GM13977 (cell line): ENCODE results near the gene CDKN1C.

Experiments used
- DNase-seq: peaks from one replicate; pipeline ENCODE4 v3.0.0; 2012; ENCODE audit warnings: low spot score
- CTCF ChIP-seq: IDR thresholded peaks from 2 replicates; pipeline ENCODE4 v1.5.1; 2012; ENCODE audit warnings: mild to moderate bottlenecking, control low read depth; ENCODE audit not compliant: insufficient read depth; ENCODE audit errors: extremely low read depth, missing control alignments
- in situ Hi-C: fragments of 300-500 bp; cut with MboI; formaldehyde crosslinking; loops from one replicate; pipeline ENCODE4 v1.12.0; 2022; ENCODE audit warnings: low sequenced_read_pairs, low pct_unique_long_range_greater_than_20kb, mixed read lengths, inconsistent platforms; ENCODE audit not compliant: unreplicated experiment

The CDKN1C gene

GRCh38 chr11:2916892-2917645 is 31.5 kb upstream of the CDKN1C start:
- TF ChIP-seq CTCF: no peak
- DNase-seq: no peak
- in situ Hi-C loops: no loop called here

GRCh38 chr11:2916114-2916891 is 30.7 kb upstream of the CDKN1C start:
- no peak for DNase-seq
- in situ Hi-C loops: no loop called here
- no peak for TF ChIP-seq CTCF

GRCh38 chr11:2915473-2915872 is 29.9 kb upstream of the CDKN1C start:
- no peak for TF ChIP-seq CTCF
- DNase-seq: no peak
- in situ Hi-C loops: no loop called here

DNA sequence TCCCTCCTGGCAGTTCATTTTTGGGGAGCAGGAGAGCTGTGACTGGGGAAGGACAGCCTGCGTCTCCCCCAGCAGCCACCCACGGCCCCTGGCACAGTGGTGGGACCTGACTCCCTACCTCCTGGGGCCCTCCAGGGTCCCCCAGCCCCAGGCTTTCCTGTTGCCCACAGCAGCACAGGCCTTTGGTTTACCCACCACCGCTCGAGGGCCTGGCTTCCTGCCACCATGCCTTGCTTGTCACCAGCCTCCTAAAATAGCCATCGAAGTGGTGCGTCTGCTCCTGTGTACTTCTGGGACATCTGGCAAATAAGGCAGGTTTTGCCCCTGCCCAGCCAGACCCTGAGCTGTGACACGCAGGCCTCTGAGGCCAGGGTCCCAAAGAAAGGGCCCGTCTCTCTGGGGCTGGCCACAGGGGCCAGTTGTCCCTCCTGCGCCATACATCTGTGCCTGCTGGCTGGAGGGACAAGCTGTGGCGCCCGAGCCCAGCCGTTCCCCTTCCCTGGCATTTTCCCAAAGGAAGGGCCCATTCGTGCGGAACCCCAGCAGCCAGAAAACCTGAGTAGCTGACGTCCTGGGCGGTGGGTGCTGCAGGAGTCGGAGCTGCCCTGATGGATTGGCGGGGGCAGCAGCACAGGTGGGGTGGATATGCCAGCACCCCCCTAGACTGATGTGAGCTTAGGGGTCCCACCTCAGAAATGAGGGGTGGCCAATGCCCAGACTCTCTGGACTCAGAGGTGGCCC is 29.1 kb upstream of the CDKN1C start:
- no peak for TF ChIP-seq CTCF
- peak; percentile 46 for DNase-seq
- in situ Hi-C loops: no loop called here

DNA sequence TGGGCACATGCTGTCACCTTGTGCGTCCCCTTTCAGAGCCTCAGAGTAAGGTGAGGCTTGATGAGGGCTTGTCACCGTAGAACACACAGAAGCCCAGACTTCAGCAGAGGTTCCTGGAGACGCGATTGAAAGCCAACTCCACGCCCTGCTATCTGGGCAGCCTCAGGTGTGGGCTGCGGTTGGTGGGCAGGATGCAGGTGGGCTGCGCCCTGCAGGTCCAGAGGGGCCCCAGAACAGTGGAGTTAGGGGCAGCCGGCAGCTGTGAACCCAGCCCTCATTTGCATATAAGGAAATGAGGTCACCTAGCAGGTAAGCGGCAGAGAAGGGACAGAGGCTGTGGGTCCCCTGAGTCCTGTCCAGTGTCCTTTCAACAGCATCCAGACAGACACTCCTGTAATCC is 28.2 kb upstream of the CDKN1C start:
- no peak for TF ChIP-seq CTCF
- in situ Hi-C loops: no loop called here
- peak; percentile 48 for DNase-seq

DNA sequence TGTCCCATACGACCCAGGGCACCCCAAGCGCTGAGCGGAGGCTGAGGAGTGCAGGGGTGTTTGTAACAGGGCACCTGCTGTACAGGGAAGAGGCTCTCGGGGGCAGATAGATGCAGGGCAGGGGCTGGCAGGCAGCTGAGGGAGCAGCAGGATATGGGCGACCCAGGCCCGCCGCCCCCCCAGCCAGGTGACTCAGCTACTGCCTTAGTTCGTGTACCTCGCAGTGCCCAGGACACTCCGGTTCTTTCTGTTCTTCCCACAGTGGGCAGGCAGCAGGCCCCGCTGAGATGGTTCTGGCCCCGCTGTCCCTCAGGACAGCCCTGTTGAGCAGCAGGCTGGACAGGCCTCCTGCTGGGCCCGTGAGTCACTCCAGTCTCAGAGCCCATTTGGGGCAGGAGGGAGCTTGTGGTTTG is 27.4 kb upstream of the CDKN1C start:
- in situ Hi-C loops: no loop called here
- DNase-seq: no peak
- TF ChIP-seq CTCF: no peak
